Mesenchymal stem cell (in vitro differentiated cells and primary cell): ENCODE results near the gene FGF21.

Source experiments
- DNase-seq: peaks from one replicate; pipeline ENCODE4 v3.0.0-alpha.2; 2013
- H2AFZ ChIP-seq: one replicate; pipeline ENCODE4 v1.6.1; 2013; ENCODE audit warnings: low read depth, mild to moderate bottlenecking, control low read depth, inconsistent platforms, low read length, moderate library complexity
- H2AK5ac ChIP-seq: 2 replicates; pipeline ENCODE4 v1.6.1; 2013; ENCODE audit warnings: low read length, moderate library complexity, mild to moderate bottlenecking, inconsistent platforms; ENCODE audit not compliant: severe bottlenecking
- H2BK120ac ChIP-seq: one replicate; pipeline ENCODE4 v1.6.1; 2013; ENCODE audit warnings: low read depth, mild to moderate bottlenecking, inconsistent platforms, low read length, moderate library complexity
- H2BK12ac ChIP-seq, 2 experiments: one replicate each; pipeline ENCODE4 v1.6.1; 2013; ENCODE audit warnings: inconsistent platforms in 2 of 2, low read length in 2 of 2, mild to moderate bottlenecking in 2 of 2, moderate library complexity in 2 of 2, control low read depth in 1 of 2
- H2BK15ac ChIP-seq: one replicate; pipeline ENCODE4 v1.6.1; 2013; ENCODE audit warnings: mild to moderate bottlenecking, low read depth, inconsistent platforms; ENCODE audit not compliant: poor library complexity, severe bottlenecking
- H2BK5ac ChIP-seq: 2 replicates; pipeline ENCODE4 v1.6.1; 2013; ENCODE audit warnings: low read depth, mild to moderate bottlenecking, low read length, control low read depth, inconsistent platforms; ENCODE audit not compliant: poor library complexity, severe bottlenecking
- H3K14ac ChIP-seq, 2 experiments: one replicate each; pipeline ENCODE4 v1.6.1; 2013; ENCODE audit warnings: inconsistent platforms in 2 of 2, low read length in 2 of 2, control low read depth in 1 of 2, mild to moderate bottlenecking in 1 of 2, moderate library complexity in 1 of 2
- H3K18ac ChIP-seq, 2 experiments: one replicate each; pipeline ENCODE4 v1.6.1; 2013; ENCODE audit warnings: inconsistent platforms in 2 of 2, low read length in 2 of 2, control low read depth in 1 of 2, low read depth in 1 of 2, mild to moderate bottlenecking in 1 of 2
- H3K23ac ChIP-seq, 2 experiments: one replicate each; pipeline ENCODE4 v1.6.1; 2013; ENCODE audit warnings: inconsistent platforms in 2 of 2, low read length in 2 of 2, mild to moderate bottlenecking in 2 of 2, moderate library complexity in 2 of 2, control low read depth in 1 of 2
- H3K27ac ChIP-seq: 2 replicates; pipeline ENCODE4 v1.5.1; 2013; ENCODE audit warnings: mild to moderate bottlenecking, moderate library complexity, low read length, control low read depth, inconsistent platforms; ENCODE audit not compliant: poor library complexity, severe bottlenecking
- H3K27me3 ChIP-seq, 2 experiments: 2 replicates each; pipeline versions ENCODE4 v1.6.1 to v1.7.0; 2013; ENCODE audit warnings: low read length in 2 of 2, mild to moderate bottlenecking in 2 of 2, moderate library complexity in 2 of 2, control low read depth in 1 of 2, inconsistent platforms in 1 of 2; ENCODE audit not compliant: control insufficient read depth in 1 of 2, insufficient read depth in 1 of 2
- H3K36me3 ChIP-seq, 2 experiments: 2 replicates each; pipeline versions ENCODE4 v1.6.1 to v1.7.0; 2013; ENCODE audit warnings: low read length in 2 of 2, control low read depth in 1 of 2, inconsistent platforms in 1 of 2, low read depth in 1 of 2, mild to moderate bottlenecking in 1 of 2; ENCODE audit not compliant: insufficient read depth in 2 of 2, control insufficient read depth in 1 of 2
- H3K4ac ChIP-seq, 2 experiments: one replicate each; pipeline ENCODE4 v1.6.1; 2013; ENCODE audit warnings: inconsistent platforms in 2 of 2, low read length in 2 of 2, mild to moderate bottlenecking in 2 of 2, moderate library complexity in 2 of 2, control low read depth in 1 of 2, low read depth in 1 of 2
- H3K4me1 ChIP-seq: 2 replicates; pipeline ENCODE4 v1.6.1; 2013; ENCODE audit warnings: low read depth, low read length, control low read depth; ENCODE audit not compliant: control insufficient read depth, insufficient read depth
- H3K4me2 ChIP-seq: 2 replicates; pipeline ENCODE4 v1.6.1; 2013; ENCODE audit warnings: low read length, mild to moderate bottlenecking, inconsistent platforms; ENCODE audit not compliant: poor library complexity, severe bottlenecking
- H3K4me3 ChIP-seq, 2 experiments: 2 replicates each; pipeline versions ENCODE4 v1.5.1 to v1.7.0; 2013; ENCODE audit warnings: low read length in 2 of 2, mild to moderate bottlenecking in 2 of 2, control low read depth in 1 of 2, low read depth in 1 of 2; ENCODE audit not compliant: insufficient read depth in 1 of 2
- H3K79me1 ChIP-seq: replicated peaks from 2 replicates; pipeline ENCODE4 v1.6.1; 2013; ENCODE audit warnings: mild to moderate bottlenecking, control low read depth, low read length, inconsistent platforms; ENCODE audit not compliant: poor library complexity, severe bottlenecking
- H3K9ac ChIP-seq: 2 replicates; pipeline ENCODE4 v1.7.0; 2013; ENCODE audit warnings: mild to moderate bottlenecking, low read length, moderate library complexity
- H3K9me3 ChIP-seq: 2 replicates; pipeline ENCODE4 v1.7.0; 2013; ENCODE audit warnings: mild to moderate bottlenecking, low read length; ENCODE audit not compliant: control insufficient read depth
- H4K8ac ChIP-seq: one replicate; pipeline ENCODE4 v1.6.1; 2013; ENCODE audit warnings: inconsistent platforms, mild to moderate bottlenecking, low read length, moderate library complexity
- H4K91ac ChIP-seq: one replicate; pipeline ENCODE4 v1.6.1; 2013; ENCODE audit warnings: mild to moderate bottlenecking, low read length, inconsistent platforms
- WGBS: methylation state at CpG from one replicate; pipeline ENCODE4 v1.1.7; 2013; ENCODE audit warnings: mixed read lengths; 5-methylcytosine and 5-hydroxymethylcytosine counted together

Gene FGF21

DNA sequence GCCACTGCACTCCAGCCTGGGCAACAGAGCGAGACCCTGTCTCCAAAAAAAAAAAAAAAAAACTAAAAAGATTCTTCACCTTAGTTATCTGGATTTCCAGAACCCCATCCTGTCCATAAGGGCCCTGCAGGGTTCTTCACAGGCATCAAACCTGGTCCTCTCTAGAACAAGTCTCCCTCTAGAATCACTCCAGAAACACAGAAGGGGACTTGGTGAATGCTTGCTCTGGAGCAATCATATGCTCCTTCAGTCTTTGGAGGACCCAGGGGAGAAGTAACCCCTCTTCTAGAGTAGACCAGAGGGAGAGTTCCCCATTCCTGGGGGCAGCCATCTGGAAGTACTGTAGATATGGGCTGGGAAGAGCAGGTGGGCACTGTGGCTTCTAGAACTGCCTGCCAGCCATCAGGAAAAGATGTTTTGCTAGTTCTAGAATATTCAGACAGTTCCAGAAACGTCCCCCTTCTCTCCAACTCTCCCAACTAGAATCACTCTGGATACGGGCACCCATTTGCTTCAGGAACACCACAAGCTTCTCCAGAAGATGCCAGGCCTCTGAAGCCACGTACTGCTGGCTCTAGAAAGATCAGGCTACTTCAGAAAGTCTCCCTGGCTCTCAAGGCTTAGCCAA lies 5.6 kb upstream of the FGF21 start:
- Histone ChIP-seq H4K91ac (no peak overlapping the region), H3K4me3 (no peak overlapping the region), H3K18ac (no peak overlapping the region), H2AFZ (no peak overlapping the region), H3K79me1 (no peaks in the 10 kb centered on the region), H3K9ac (no peak overlapping the region), H3K14ac (no peak overlapping the region), H2BK5ac (no peak overlapping the region), H2AK5ac (no peak overlapping the region), H2BK15ac (no peak overlapping the region), H3K9me3 (no peaks in the 10 kb centered on the region), H3K23ac (no peak overlapping the region), H2BK120ac (no peak overlapping the region), H3K4me2 (no peak overlapping the region), H3K27ac (no peak overlapping the region), H3K4ac (no peak overlapping the region), H3K36me3 (no peaks in the 10 kb centered on the region), H4K8ac (no peak overlapping the region), H2BK12ac (no peak overlapping the region), H3K27me3 (peaks cover 21 to 65% of the 10 kb centered on the region in 2 experiments), H3K4me1 (peaks cover 22% of the 10 kb centered on the region)
- 80% methylated on average over 4 of the region's 4 CpGs for WGBS
- DNase-seq, result no peak

DNA sequence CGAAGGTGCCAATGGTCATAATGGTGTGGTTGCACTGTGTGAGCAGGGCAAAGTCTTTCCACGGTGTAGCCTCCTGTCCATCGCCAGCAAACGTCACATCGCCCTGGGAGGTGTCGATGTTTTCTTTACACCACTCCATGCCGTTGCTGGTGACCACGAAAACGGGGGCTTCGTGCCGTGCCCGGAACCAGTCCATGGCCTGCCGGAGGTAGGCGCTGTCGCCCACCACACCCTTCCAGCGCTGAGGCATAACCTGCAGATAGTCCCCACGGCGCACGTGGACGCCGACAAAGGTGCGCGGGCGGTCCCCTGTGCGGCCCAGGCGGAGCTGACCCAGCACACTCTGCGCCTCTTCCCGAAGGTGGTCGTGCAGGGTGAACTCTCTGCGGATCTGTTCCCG lies 5.0 kb upstream of the FGF21 start:
- Histone ChIP-seq H3K9ac (no peak overlapping the region), H3K14ac (no peak overlapping the region), H2BK5ac (no peak overlapping the region), H2BK15ac (no peak overlapping the region), H3K27me3 (peaks cover 27 to 68% of the 10 kb centered on the region in 2 experiments), H4K8ac (no peak overlapping the region), H3K18ac (no peak overlapping the region), H3K27ac (no peak overlapping the region), H4K91ac (peak overlapping the region; percentile 6), H2BK120ac (no peak overlapping the region), H3K4me1 (peaks cover 22% of the 10 kb centered on the region), H2AFZ (no peak overlapping the region), H3K9me3 (no peaks in the 10 kb centered on the region), H3K4ac (no peak overlapping the region), H3K4me2 (no peak overlapping the region), H3K4me3 (no peak overlapping the region), H2BK12ac (no peak overlapping the region), H3K79me1 (no peaks in the 10 kb centered on the region), H3K23ac (peak overlapping the region in 1 of 2 experiments; percentile 56), H2AK5ac (no peak overlapping the region), H3K36me3 (no peaks in the 10 kb centered on the region)
- WGBS, result 97% methylated on average over 31 of the region's 31 CpGs
- no peak for DNase-seq

DNA sequence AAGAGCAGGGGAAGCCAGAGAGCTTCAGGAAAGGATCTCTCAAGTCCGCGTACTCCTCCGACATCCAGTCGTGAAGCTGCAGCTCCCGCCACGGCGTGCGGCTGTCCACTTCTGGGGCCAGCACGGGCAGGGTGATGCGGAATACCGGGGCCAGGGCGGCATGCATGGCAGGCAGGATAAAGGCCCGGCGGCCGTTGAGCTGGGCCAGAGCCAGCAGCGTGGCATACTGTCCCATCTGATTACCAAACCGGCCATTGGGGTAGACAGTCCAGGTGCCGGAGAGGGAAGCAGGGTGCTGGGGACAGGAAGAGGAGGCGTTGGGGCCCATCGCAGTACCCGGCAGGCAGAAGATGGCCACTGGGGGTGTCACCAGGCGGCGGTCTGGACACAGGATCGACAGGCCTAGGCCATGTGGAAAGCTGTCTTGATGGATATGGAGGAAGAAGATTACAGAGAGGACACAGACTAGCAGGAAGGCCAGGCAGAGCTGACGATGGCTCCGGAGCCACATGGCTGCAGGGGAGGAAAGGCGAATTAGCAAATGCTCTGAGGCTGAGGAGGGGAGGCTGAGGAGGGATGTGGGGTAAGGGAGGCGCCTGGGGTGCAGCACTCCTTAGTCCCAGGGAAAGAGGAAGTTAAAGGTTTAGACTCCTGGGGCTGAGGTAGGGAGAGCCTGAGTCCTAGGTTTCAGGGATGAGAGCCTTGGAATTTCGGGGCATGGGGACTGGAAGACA lies 4.4 kb upstream of the FGF21 start:
- Histone ChIP-seq H2BK120ac (no peak overlapping the region), H3K9ac (no peak overlapping the region), H3K14ac (no peak overlapping the region), H3K4me3 (no peak overlapping the region), H3K9me3 (no peaks in the 10 kb centered on the region), H2BK15ac (no peak overlapping the region), H3K79me1 (no peaks in the 10 kb centered on the region), H3K18ac (no peak overlapping the region), H2AK5ac (no peak overlapping the region), H3K27ac (no peak overlapping the region), H3K27me3 (peaks cover 30 to 66% of the 10 kb centered on the region in 2 experiments), H3K23ac (no peak overlapping the region), H4K8ac (no peak overlapping the region), H4K91ac (no peak overlapping the region), H2AFZ (no peak overlapping the region), H3K4me2 (no peak overlapping the region), H3K4ac (no peak overlapping the region), H3K36me3 (no peaks in the 10 kb centered on the region), H3K4me1 (peaks cover 22% of the 10 kb centered on the region), H2BK5ac (no peak overlapping the region), H2BK12ac (no peak overlapping the region)
- 97% methylated on average over 29 of the region's 29 CpGs for WGBS
- DNase-seq, result no peak

DNA sequence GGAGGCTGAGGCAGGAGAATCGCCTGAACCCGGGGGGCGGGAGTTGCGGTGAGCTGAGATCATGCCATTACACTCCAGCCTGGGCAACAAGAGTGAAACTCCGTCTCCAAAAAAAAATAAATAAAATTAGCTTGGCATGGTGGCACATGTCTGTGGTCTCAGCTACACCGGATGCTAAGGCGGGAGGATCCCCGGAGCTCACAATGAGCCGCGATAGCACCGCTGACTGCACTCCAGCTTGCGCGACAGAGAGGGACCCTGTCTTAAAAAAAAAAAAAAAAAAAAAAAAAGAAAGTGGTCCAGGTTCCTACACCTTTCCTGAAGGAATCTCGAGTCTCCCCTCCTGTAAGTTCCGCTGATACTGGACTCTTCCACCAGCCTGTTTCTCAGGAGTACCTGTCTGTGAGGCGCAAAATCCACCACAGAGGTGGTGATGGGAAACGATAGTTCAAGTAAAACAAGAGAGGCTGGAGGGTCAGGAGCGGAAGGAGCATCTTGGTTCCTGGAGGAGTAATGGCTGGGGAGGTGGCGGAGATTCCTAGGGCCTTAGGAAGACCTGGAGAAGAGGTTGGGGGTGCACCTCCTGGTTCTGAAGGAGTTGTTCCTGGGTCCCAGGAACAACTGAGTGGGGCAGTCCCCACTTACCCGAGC lies 3.4 kb upstream of the FGF21 start:
- Histone ChIP-seq H2AK5ac (no peak overlapping the region), H3K4me3 (no peak overlapping the region), H3K14ac (no peak overlapping the region), H4K91ac (no peak overlapping the region), H3K4me2 (peak overlapping the region; percentile 72), H3K23ac (no peak overlapping the region), H3K18ac (peak overlapping the region in 1 of 2 experiments; percentile 18), H3K79me1 (no peaks in the 10 kb centered on the region), H3K36me3 (no peaks in the 10 kb centered on the region), H3K9ac (no peak overlapping the region), H3K27ac (no peak overlapping the region), H3K9me3 (no peaks in the 10 kb centered on the region), H2BK12ac (peak overlapping the region in 1 of 2 experiments; percentile 21), H2AFZ (peak overlapping the region; percentile 3), H3K4ac (no peak overlapping the region), H2BK15ac (no peak overlapping the region), H2BK5ac (no peak overlapping the region), H2BK120ac (no peak overlapping the region), H3K27me3 (peaks cover 30 to 62% of the 10 kb centered on the region in 2 experiments), H4K8ac (peak overlapping the region; percentile 55), H3K4me1 (peaks cover 22% of the 10 kb centered on the region)
- no peak for DNase-seq
- 34% methylated on average over 20 of the region's 20 CpGs for WGBS
